HUDEP-2 (cell line): ENCODE measurements around the gene MAPK8IP3.
A peak's percentile ranks its signal among the peaks of the same experiment; 100 is the strongest.

Experiments used
- DNase-seq, 76 experiments: peaks; one replicate each; lab custom pipeline; 2025; ENCODE audit not compliant: unreplicated experiment in 76 of 76; lab: John Stamatoyannopoulos, UW

MAPK8IP3 gene

DNA sequence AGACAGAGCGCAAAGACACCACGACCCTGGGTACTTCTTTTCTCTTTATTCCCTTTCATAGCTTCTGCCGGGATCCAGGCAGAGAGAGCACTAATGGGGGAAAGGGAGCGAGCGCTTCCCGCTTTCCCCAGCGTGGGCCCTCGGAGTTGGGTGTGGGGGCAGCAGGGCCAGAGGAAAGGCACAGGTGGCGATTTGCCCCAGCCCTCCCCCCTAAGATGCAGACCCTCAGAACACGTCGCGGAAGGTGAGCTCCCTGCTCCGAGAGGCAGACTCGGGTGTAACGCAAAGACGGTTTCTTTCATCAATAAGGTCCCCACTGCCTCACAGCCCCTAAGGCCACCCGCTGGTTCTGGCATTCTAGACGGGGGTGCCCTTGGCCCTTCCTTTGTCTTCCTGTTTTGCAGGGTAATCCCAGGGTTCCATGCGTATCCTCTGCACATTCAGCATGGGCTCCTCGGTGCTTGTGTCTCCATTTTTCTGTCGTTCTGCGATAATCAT lies 65.9 kb downstream of the MAPK8IP3 start:
- peak in 2 of 76 experiments; percentile 25 to 60 for DNase-seq

DNA sequence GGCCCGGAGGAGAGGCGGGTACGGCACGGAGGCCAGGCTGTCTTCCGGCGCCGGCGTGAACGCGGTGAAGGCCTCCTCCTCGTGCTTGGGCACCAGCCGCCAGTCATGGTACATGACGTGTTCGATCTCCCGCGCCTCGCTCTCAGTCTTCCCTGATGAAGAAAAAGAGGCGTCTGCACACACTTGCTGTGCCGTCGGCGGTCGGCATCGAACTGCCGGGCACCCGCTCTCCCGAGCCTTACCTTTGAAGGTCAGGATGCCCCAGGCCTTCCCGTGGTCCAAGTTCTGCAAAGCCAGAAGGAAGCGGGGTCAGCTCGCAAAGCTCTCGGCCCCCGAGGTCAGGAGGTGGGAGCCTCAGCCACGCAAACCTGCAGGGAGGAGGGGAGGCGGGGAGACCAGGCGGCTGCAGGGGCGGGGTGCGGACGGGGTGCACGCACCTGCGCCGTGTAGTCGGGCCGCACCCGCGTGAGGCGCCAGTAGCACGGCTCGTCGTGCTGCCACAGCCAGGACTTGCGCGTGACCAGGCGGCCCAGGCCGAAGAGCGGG lies 66.4 kb downstream of the MAPK8IP3 start, which contains the start of gene EME2:
EME2 (plus strand) TSS at position 449 of the 546 bp plus-strand sequence. CDS start 418 bp downstream, outside the sequence.
- DNase-seq = peak in 41 of 76 experiments; percentile 9 to 75 (median 32)

- peak in 68 of 76 experiments; percentile 14 to 84 (median 67) for DNase-seq
These were observed 67.1 kb downstream of the MAPK8IP3 start, which contains the start of gene MRPS34 for GRCh38 chr16:1772908-1773702. Gene MRPS34, minus strand, starts transcription at chr16:1773134. Its CDS starts 15 bp downstream, at chr16:1773119.

DNA sequence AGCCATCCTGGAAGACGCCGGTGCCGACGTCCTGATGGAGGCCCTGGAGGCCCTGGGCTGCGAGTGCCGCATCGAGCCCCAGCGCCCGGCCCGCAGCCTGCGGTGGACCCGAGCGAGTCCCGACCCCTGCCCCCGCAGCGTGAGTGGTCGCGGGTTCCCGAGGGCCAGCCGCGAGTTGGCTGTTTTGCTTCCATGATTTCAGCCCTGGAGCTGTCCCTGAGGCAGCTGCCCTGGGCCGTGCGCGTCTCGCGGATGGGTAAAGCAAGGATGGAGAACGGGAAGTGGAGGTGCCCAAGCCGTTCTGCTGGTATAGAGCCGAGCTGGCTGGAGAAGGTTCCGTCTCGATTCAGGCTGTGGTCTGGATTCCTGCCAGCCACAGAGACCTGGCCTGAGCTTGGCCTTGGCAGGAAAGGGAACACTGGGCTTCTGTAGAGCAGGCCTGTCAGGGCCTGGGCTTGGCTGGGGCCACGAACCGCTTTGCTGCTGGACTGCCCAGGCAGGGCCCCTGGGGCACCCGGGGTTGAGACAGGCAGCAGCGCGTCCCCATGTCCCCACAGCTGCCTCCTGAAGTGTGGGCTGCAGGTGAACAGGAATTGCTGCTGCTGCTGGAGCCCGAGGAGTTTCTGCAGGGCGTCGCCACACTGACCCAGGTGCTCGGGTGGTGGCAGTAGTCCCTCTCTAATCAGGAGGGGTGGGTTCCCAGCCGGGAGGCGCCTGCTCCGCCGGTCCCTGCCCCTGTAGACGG lies 67.9 kb downstream of the MAPK8IP3 start:
- peak in 1 of 76 experiments; percentile 44 for DNase-seq

DNA sequence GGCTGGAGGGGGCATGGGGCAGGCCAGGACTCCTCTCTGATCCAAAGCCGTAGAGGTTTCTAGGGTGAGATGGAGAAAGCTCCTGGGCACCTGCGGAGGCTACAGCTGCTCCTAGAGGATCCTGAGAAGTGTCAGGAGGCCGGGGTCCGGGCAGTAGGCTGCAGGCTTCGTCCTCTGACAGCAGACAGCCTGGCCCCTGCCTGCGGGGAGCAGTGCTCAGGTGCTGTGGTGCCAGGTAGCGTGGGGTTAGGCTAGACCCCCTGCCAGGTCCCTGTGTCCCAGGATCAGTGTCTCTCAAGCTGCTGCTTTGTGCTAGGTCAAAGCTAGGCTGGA lies 68.4 kb downstream of the MAPK8IP3 start:
- no peak for DNase-seq

DNA sequence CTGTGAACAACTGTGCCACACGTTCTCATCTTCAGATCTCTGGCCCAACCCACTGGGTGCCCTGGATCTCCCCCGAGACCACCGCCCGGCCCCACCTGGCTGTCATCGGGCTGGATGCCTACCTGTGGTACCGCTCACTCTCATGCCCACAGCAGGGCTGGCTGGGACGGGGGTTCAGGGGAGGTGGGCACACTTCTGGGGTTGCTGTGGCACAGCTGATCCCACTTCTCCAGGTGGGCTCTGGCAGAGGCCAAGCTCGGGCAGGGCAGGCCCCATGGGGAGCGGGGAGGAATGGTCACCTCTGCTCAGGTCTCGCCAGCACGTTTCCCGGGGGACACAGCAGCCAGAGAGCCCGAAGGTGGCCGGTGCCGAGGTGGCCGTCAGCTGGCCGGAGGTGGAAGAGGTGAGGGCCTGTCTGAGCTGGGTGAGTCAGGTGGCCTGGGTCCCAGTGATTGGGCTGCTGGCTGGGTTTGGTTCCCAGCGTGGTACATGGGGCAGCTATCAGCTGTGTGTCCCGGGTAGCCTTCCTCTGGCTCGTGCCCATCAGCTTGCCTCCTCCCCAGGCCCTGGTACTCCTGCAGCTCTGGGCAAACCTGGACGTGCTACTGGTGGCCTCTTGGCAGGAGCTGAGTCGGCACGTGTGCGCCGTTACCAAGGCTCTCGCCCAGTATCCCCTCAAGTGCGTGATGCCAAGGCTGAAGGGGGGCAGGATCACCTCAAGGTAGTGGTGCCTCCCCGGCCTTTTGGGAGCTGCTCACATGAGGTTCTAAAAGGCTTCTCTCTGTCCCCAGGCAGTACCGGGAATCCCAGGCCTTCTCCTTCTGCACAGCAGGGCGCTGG lies 69.2 kb downstream of the MAPK8IP3 start:
- no peak for DNase-seq

DNA sequence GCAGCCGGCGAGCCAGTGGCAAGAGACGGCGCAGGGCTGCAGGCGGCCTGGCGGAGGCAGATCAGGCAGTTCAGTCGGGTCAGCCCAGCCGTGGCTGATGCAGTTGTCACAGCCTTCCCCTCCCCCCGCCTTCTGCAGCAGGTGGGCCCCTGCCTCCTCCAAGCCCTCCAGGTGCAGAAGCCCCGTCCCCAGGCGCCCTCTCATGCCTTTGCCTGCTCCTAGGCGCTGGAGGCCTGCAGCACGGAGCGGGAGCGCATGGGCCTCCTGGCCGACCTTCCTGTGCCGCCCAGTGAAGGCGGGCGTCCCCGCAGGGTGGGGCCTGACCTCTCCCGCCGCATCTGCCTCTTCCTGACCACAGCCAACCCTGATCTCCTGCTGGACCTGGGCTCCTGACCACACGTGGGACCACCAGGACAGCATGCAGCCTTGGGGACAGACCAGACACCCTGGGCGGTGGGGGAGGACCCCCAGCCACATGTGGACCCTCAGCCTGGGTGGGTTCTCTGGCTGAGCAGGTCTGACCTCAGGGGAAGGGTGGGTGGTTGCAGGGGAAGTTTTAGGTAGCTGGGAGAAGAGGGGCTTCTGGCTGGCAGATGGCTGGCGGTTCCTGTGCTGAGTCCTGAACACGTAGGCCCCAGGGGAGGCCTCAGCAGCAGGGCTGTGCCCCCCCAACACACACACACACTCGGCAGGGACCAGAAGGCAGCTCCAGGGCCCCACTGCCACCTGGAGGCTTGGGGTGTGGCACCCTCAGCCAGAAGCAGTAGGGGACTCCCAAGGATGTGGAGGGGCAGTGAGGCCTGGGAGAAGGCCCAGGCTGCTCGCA lies 70.1 kb downstream of the MAPK8IP3 start:
- DNase-seq = no peak

DNA sequence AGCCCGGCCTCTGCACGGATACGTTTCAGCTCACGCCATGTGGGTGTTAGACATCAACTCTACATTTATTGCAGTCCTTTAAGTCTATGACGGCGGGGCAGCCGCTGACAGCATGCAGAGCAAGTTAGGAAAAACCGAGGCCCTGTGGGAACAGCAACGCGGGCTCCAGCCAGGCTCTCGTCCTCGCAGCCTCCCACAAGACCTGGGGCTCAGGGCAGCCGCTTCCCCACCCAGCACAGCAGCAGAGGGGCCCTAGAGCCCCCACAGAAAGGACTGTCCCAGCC lies 70.6 kb downstream of the MAPK8IP3 start:
- no peak for DNase-seq

DNA sequence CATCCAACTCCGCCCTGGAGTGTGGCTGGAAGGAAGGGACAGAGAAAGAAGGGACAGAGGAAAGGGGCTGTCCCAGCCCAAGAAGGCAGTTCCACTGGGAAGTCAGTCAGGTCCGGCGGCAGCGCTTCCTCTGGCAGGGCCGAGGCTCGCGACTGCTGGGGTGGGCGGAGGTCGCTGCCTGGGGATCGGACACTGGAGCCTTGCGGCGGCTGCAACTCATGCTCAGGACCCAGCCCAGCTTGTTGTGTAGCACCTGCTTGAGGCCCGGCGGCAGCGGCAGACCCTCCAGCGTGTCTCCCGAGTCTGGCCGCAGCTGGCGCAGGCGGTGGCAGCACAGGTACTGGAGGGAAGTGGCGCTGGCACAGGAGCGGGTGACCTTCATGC lies 71.0 kb downstream of the MAPK8IP3 start:
- DNase-seq = no peak

DNA sequence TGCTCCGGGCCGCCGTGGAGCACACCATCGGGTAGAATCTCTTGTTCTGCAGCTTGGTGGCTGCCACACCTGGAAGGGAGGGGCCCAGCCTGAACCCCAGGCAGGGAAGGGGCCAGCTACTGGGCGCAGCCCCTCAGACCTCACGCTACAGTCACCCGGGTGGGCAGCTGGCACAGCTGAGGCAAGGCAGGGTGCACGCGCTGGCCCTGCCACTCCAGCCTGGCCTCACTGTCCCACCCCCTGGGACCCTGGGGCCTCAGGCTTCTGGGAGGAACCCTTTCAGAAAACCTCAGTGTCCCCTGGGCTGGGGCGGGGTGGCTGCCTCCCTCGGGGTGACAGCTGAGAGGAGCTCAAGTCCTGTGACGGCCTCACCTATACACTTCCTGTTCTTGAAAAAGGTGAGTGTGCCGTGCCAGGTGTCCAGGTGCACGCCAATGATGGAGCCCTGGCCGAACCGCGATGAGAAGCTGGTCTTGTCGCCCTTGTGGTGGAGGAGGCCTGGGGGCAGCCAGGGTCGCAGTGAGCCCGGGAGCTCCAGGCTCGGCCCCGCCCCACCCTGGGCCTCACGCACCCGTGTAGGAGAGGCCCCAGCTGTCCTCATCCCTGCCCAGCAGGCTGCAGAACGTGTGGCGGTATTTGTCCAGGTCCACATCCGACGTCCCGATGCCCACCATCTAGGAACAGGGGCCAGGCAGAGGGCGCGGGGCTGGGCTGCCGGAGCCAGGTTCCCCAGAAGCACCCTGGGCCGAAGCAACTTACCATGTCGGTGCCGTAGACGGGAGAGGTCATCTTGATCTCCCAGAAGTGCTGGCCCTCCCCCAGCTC lies 71.6 kb downstream of the MAPK8IP3 start:
- DNase-seq = no peak

DNA sequence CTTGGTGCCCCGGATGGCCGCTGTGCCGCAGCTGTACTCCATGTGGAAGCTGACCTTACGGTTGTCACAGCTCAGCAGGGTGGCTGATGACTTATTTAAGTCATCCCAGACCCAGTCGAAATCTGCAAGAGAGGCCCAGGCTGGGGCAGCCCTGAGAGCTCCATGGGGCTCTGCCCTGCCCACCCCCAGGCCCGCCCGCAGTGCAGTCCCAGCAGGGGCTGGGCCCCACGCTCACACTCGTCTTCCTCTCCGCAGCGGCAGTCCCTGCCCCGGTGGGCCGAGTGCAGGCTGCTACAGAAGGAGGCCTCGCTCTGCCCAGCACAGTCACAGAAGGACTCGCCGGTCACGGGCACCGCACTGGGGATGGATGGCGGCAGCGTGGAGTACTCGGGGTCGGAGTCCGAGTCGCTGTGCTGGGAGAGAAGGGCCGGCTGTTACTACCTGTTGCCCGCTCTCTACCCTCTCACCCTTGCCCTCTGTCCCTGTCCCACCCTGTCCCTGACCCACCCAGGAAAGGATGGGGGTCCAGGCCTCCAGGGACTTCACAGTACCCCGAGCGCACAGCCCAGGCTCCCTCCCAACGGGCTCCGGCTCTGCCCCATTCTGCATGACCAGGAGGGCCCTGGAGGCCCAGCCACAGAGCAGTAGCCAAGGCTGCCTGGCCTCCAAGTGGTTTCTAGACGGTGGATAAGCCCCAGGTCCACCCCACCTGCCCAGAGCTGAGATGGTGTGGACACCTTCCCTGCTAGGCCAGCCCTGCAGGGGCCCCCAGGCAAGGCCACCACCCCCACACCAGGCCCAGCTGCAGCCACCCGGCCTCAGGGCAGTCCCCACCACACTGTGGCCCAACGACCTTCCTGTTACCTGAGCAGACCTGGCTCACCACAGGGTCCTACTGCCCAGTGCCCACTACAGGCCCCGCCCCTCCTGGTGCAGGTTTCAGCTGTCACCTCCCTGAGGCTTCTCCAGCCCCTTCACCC lies 72.5 kb downstream of the MAPK8IP3 start:
- DNase-seq = no peak

DNA sequence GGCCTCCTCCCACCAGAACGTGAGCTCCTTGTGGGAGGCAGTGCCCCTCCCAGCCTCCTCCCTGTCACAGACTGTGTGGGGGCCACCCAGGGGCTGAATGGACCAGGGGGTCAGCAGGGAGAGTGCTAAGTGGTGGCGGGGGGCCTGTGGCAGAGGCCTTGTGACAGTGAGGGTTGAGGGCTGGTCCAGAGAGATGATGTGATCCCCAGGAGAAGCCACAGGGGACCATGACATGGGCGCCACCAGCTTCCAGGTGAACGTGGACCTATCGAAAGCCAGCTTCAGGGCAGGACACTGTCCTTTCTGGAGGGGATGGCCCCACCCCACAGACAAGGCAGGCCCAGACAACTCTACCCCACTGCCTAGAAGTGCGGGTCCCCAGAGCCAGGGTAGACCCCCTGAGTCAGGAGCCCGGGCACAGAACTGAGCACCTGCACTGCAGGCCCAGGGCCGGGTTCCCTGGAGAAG lies 73.3 kb downstream of the MAPK8IP3 start:
- DNase-seq = no peak

DNA sequence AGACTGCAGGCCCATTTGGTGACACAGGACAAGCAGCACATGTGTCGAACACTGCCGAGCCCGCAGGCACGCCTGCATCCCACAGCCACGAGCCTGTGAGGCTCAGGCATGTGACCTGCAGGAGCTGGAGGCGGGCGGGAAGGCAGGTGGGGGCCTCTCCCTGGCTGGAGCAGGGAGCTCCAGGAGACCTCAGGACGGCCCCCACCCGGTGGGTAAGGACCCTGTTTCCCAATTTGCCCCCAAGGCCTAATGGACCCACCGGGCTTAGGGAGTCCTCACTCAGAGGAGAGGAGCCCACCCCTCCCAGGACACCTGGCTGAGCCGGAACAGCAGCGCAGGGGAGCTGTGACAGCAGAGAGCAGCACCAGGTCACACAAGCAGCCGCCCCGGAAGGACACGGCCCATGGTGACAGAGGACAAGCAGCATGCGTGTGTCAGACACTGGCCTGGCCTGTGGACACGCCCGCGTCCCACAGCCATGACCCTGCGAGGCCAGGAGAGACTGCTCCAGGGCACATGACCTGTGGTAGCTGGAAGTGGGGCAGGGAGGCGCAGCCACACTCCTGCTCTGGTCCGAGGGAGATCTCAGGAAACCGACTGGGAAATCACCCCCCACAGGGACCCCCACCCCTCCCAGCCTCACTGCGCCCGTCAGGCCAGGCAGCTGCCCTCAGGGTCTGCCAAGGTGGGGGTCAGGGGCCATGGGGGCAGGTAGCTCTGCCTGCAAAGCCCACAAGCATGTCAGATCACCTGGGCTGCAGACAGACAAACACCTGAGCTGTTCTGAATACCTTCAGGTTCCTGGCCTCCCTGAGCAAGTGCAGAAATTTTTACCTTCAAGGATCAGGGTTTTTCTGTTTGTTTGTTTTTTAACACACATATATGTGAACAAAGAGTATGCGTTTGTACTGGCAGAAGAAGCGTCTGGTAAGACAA lies 74.0 kb downstream of the MAPK8IP3 start:
- no peak for DNase-seq

- no peak for DNase-seq
These were observed 74.7 kb downstream of the MAPK8IP3 start for GRCh38 chr16:1780677-1781072.

DNA sequence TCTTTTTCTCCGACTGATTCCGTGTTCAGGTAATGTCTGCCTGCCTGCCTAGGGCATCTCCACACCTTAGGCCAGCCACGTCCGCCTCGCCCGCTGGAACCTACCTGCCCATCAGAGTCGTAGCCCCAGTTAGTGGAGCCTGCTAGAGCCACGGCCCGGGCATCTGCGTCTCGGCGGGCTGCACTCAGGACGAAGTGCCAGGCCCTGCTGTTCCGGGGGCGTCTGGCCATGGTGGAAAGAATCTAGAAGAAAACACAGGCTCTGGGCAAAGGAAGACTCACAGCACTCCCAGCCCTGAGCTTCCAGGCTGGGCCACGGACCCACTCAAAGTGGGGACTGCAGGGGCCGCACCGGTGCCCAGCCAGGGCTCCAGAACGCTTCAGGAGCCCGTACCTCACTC lies 75.3 kb downstream of the MAPK8IP3 start:
- no peak for DNase-seq

- peak in 9 of 76 experiments; percentile 19 to 62 (median 42) for DNase-seq
These were observed 75.9 kb downstream of the MAPK8IP3 start for GRCh38 chr16:1781758-1782407.
